HG03045 (cell line): ENCODE data around the gene ADCY5.

Experiments used
- ATAC-seq: cut with Tn5 transposase; IDR thresholded peaks from one replicate; pipeline ENCODE4 v1.9.1; 2021; ENCODE audit warnings: mild to moderate bottlenecking, moderate library complexity; ENCODE audit not compliant: unreplicated experiment

The ADCY5 gene

GRCh38 chr3:123459862-123460261 lies 11.0 kb upstream of the ADCY5 start:
- no peak for ATAC-seq

GRCh38 chr3:123458255-123458654 lies 9.4 kb upstream of the ADCY5 start:
- ATAC-seq = no peak

- ATAC-seq = no peak
Measured at GRCh38 chr3:123457841-123458240, 9.0 kb upstream of the ADCY5 start.

GRCh38 chr3:123453675-123454074 lies 4.8 kb upstream of the ADCY5 start:
- no peak for ATAC-seq

- no peak for ATAC-seq
Measured at GRCh38 chr3:123451186-123451585, 2.3 kb upstream of the ADCY5 start.

- no peak for ATAC-seq
Measured at GRCh38 chr3:123449997-123450604, 1.2 kb upstream of the ADCY5 start.

- ATAC-seq = no peak
Measured at GRCh38 chr3:123449102-123449996, 459 bp upstream of the ADCY5 start.

GRCh38 chr3:123447749-123448517 lies 957 bp downstream of the ADCY5 start:
- ATAC-seq = no peak

GRCh38 chr3:123447416-123447748 lies 1.5 kb downstream of the ADCY5 start:
- ATAC-seq = no peak

- no peak for ATAC-seq
Measured at GRCh38 chr3:123446610-123447109, 2.2 kb downstream of the ADCY5 start.

- ATAC-seq = no peak
Measured at GRCh38 chr3:123446210-123446609, 2.7 kb downstream of the ADCY5 start.

GRCh38 chr3:123445702-123446101 lies 3.2 kb downstream of the ADCY5 start:
- ATAC-seq = no peak

- no peak for ATAC-seq
Measured at GRCh38 chr3:123444744-123445143, 4.1 kb downstream of the ADCY5 start.

GRCh38 chr3:123444023-123444422 lies 4.9 kb downstream of the ADCY5 start:
- ATAC-seq = no peak

- no peak for ATAC-seq
Measured at GRCh38 chr3:123442908-123443307, 6.0 kb downstream of the ADCY5 start.

- ATAC-seq = no peak
Measured at GRCh38 chr3:123442125-123442524, 6.8 kb downstream of the ADCY5 start.

- ATAC-seq = no peak
Measured at GRCh38 chr3:123439806-123440580, 8.9 kb downstream of the ADCY5 start.

- ATAC-seq = no peak
Measured at GRCh38 chr3:123432832-123433523, 15.9 kb downstream of the ADCY5 start.

- ATAC-seq = no peak
Measured at GRCh38 chr3:123431658-123432324, 17.1 kb downstream of the ADCY5 start.
